NCI-H1417 treated with DMSO at 0.1 percent for 48 hours (cell line): ENCODE results near the gene PPP5C.
"Not testable (repeated sequence)": the region's sequence is repeated elsewhere in the genome, so short reads cannot be mapped to it uniquely, and the experiment has no call there.

Experiments
- DNase-seq: peaks from one replicate; lab custom pipeline; 2025; lab: John Stamatoyannopoulos, UW

PPP5C gene

GRCh38 chr19:46366620-46367292, 19.9 kb downstream of the PPP5C start:
- DNase-seq, result no peak

DNA sequence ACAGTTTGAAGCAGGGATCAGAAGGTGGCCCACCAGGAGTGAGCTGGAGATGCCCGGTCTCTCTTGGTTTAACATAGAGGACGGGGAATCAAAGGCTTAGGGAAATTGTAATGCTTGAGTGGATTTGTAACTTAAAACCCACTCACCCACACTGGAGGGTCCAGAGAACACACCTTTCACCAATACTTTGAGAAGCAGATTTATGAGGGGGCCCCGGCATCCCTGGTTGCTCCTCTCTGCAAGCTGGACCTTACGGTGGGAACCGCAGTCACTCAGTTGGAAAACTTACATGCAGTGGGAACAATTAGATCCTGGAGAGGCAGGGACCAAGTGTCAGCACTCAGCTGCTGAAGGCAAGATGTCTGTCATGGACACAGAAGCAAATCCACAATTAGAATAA, 20.5 kb downstream of the PPP5C start:
- DNase-seq, result no peak

GRCh38 chr19:46368116-46368515, 21.2 kb downstream of the PPP5C start:
- no peak for DNase-seq

DNA sequence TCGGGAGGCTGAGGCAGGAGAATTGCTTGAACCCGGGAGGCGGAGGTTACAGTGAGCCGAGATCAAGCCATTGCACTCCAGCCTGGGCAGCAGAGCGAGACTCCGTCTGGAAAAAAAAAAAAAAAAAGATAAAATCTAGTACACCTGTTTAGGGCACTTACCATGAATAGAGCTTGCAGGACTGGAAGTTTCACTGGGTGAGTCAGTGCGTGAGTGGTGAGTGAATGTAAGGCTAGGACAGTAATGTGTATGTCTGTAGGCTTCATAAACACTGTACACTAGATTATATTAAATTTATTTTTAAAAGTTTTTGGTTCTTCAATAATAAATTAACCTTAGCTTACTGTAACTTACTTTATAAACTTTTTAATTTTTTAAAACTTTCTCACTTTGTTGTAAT, 22.9 kb downstream of the PPP5C start:
- no peak for DNase-seq

- no peak for DNase-seq
Measured at GRCh38 chr19:46371371-46371901, 24.5 kb downstream of the PPP5C start.

DNA sequence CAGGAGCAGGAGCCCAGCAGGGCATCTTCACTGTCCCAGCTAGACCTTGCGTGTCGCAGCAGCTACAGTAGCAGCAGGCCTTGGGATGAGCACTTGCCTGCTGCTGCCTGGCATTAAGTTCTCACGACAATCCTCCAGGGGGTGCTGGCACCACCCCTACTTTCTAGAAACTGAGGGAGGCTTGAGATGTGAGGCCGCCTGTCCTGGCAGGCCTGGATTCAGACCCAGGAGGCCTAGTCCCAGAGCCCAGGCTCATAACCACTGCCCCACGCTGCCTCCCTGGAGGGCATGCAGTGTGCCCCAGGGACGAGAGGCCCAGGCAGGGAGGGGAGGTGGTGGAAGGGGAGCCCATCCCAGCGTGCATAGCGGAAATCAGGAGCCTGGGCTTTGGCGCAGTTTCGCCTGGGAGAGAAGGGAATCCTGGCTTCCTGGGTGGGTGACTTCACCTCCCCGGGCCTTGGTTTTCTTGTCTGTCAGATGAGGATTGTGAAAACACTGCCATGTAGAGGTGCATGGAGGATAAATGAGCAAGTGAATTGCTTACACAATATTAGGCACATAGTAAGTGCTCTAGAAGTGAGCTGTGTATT, 26.1 kb downstream of the PPP5C start:
- DNase-seq, result no peak

DNA sequence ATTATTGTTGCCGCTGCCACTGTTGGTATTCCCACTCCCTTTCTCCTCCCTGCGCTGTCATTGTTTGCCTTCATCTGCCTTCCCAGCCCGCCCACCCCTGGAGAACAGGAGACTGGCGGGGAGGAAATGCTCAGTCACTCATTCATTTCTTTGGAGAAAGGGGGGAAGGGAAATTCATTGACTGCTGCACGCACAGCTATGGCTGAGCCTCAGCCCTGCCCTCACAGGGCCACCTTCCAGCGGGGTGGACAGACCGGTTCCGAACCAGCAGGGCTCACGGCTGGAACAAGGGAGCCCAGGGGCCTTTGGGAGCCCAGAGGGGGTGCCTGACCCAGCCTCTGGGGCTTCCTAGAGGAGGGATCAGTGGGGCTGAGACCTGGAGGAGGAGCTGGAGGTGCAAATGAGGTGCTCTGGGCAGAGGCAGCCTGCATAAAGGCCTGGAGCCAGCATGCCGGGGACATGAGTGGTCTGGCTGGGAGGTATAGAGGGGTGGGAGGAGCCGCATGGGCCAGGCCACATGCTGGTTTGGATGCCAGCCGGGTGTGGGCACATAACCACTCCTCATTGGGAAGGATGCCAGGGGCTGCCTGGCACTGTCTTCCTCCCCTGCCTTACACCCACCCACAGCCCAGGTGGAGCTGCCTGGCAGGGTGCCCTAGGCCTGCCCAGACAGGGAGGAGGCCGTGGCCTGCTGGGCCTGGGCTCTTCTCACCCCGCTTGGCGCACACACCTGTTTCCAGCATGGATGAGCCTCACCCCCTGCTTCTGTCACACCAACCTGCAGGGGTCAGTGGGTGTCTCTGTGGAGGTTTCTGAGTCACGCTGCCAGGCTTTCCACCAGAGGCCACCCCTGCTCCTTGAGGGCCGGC, 26.8 kb downstream of the PPP5C start:
- DNase-seq, result peak; percentile 82

GRCh38 chr19:46374536-46375475, 27.9 kb downstream of the PPP5C start:
- no peak for DNase-seq

- DNase-seq, result not testable (repeated sequence)
Measured at GRCh38 chr19:46375476-46376067, 28.7 kb downstream of the PPP5C start.

DNA sequence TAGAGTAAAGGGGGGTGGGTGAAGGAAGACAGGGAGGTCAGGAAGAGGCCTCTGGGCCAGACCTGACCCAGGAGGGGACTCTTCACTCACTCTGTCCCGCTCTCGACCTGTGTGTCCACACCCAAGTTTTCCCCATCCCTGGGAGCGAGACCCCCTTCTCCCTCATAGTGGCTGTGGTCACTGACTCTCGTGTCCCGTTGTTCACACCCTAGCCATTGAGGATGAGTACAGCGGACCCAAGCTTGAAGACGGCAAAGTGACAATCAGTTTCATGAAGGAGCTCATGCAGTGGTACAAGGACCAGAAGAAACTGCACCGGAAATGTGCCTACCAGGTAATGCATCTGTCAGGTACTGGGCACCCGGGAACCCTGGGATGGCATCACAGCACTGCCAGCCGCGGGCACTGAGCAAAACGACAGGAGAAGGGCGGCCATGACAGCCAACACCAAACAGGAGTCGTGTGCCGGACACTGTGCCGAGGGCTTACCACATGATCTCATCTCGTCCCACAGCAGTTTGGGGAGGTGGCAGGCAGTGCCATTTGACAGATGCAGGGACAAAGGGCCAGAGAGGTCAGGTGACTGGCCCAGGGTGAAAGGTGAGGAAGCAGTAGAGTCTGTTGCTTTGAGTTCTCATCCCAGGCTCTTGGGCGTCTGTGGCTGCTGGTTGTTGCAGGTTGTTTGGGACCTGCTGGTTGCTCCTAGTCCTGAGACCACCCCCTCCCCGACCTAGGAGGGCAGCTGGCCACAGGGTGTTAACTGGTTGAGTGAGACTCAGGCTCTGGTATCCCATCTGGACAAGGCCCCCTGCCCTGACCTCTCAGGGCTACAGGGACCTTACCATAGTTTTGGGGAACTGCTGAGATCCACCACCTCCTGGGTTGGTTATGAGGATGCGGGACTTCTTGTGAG, 29.6 kb downstream of the PPP5C start:
- no peak for DNase-seq

DNA sequence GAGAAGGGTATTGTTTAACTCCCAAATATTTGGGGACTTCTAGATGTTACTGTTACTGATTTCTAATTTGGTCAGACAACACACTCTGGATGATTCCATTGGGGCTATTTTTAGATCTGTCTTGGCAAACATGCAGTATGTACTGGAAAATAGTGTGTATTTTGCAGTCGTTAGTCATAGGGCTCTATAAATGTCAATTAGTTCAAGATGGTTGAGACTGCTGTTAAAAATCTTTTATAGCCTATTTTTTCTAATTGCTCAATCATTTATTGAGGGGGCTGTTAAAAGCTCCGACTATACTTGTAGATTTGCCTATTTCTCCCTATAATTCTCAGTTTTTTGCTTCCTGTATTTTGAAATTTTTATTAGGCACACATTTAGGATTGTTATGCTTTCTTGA, 31.4 kb downstream of the PPP5C start:
- DNase-seq, result no peak

- DNase-seq, result no peak
Measured at GRCh38 chr19:46380690-46381089, 33.8 kb downstream of the PPP5C start.

- no peak for DNase-seq
Measured at GRCh38 chr19:46381346-46381745, 34.5 kb downstream of the PPP5C start.

DNA sequence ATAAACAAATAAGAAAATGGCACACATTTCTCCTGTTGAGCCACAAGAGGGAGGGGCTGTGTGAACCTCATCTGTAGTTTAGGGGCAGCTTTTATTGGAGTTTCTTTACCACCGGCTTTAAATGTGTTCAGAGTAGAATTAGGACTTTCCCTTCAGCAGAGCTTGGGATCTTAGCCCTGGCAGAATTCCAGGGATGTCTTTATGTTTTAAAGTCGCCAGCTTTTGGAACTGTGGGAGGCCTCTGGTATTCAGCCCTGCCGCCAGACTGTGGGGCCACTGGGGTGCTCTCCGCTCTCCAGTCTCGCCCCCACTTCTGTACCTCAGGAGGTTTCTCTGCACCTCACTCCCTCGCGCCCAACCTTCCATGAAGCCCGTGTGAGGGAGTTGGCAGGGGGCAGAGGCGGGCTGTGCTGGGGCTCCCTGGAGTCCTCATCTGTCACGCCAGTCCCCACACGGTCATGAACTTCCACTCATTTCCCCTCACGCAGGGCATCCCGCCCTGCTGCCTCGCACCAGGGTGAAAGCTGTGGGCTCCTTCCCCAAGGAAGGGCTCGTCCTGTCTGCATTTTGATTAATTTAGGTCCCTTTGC, 35.0 kb downstream of the PPP5C start:
- no peak for DNase-seq

DNA sequence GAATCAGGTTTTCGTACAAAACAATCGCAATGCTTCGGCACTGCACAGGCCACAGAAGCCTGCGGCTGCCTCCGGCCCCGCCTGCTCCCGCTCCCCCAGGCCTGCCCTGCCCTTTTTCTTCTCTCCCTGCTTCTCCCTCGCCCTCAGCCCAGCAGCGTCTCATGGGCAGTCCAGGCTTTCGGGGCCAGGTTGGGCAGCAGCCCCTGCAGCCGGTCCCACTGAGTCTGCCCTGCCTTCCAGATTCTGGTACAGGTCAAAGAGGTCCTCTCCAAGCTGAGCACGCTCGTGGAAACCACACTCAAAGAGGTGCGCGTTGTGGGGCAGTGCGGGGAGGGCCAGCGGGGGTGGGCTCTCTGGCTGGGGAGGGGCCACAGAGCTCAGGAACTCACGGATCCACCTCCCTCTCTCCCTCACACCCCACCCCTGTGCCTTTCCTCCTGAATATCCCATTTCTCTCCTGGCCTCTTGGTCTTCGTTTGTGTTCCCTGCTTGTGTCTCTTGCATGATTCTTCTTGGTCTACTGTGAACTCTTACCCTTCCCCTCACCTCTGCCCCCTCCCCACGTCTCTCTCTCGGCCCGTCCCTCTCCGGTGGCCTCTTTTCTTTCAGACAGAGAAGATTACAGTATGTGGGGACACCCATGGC, 36.4 kb downstream of the PPP5C start:
- DNase-seq, result no peak

- DNase-seq, result no peak
Measured at GRCh38 chr19:46383846-46384245, 37.0 kb downstream of the PPP5C start.

GRCh38 chr19:46384396-46384795, 37.5 kb downstream of the PPP5C start:
- no peak for DNase-seq

DNA sequence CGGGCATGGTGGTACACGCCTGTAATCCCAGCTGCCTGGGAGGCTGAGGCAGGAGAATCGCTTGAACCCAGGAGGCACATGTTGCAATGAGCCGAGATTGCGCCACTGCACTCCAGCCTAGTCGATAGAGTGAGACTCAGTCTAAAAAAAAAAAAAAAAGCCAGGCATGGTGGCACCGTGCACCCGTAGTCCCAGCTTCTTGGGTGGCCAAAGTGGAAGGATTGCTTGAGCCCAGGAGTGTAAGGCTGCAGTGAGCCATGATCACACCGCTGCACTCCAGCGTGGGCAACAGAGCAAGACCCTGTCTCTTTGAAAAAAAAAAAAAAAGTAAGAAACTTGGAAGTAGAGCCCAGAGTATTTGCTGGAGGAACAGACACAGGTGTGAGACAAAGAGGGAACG, 38.7 kb downstream of the PPP5C start:
- no peak for DNase-seq

DNA sequence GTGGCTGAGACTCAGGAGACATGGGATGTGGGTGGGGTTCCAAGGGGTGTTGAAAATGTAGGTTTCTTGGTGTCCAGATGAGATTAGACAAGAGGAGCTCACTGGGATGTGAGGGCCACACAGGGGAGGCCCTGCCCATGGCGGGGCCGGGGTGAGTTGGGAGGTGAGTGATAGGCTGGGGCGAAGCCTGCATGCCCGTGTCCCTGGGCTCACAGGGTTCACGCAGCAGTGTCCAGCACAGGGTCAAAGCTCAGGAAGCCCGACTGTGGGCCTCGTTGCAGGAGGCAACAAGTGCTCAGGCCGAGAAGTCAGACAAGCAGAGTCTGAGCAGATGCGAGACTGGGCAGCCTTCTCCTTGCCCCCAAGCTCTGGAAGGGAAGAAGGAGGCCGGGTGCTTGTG, 39.3 kb downstream of the PPP5C start:
- no peak for DNase-seq
